SK-N-MC (cell line): ENCODE data around the gene ZNF146.

Experiments
- EZH2 ChIP-seq: fragments of 200-600 bp; sonication (generic); IDR thresholded peaks from one replicate; pipeline ENCODE4 v1.6.1; 2017; ENCODE audit warnings: antibody characterized with exemption
- FOXP2 ChIP-seq: optimal IDR thresholded peaks from 2 replicates; pipeline ENCODE3; 2011; ENCODE audit warnings: mild to moderate bottlenecking, moderate library complexity; ENCODE audit not compliant: insufficient read depth; ENCODE audit errors: extremely low read length, control extremely low read depth
- POLR2AphosphoS5 ChIP-seq: IDR thresholded peaks from 2 replicates; pipeline ENCODE4 v1.6.1; 2012; ENCODE audit warnings: mild to moderate bottlenecking, low read depth, low read length, borderline replicate concordance

DNA sequence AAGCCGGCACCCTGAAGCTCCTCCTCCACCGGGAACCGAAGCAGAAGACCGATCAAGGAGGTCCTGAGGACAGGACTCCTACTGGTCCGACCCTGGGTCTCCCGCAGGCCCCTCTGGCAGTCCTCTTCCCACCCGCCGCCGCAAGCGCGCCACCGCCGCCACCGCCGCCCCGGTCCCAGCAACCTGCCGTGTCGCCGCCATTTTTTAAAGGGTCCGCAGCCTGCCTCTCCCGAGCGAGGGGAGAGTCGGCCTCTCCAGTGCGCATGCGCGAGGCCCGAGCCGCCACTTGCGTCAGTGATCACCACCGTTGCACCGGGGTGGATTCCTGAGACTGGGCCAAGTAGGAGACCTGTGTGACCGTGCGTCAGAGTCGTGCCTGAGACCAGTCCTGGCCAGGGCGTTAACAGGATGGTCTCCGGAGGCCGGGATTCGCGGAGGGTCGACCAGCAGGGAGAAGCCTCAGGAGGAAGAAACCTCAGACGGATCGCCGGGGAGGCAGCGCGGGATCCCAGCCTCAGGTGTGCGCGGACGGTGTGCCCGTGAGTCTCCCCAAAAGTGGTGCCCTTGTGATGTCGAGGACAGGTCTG lies 51.6 kb downstream of the ZNF146 start:
- TF ChIP-seq EZH2 = no peak
- no peak for TF ChIP-seq POLR2AphosphoS5
- no peak for TF ChIP-seq FOXP2
